K562 (cell line): Measurements from ENCODE around the gene SLC7A1. TPM values are rescaled to one million over a fixed set of nuclear protein-coding genes. Genes with fewer than 3 reads are reported as not detected.

Source experiments
- ATAC-seq: fragments of 200-7000 bp; cut with Tn5 transposase; 3 replicates; pipeline ENCODE4 v1.9.1; 2020; ENCODE audit warnings: moderate library complexity
- BruUV-seq: library from RNA; stranded (reverse); fragments of 400-500 nt; replicated peaks from 2 replicates; lab custom pipeline; 2021; lab: Mats Ljungman, UMichigan
- CTCF ChIA-PET: fragments of 300-600 bp; formaldehyde crosslinking; extraction: SDS; loops from one replicate; lab custom pipeline; 2021; ENCODE audit warnings: low intra/inter-chr PET ratio; lab: Yijun Ruan, JAX
- POLR2A ChIA-PET: fragments of 300-600, 350-650 bp; sonication (Branson Sonifier 250); formaldehyde crosslinking; extraction: SDS; loops from one replicate; lab custom pipeline; 2021; ENCODE audit warnings: antibody characterized with exemption, inconsistent platforms; lab: Yijun Ruan, JAX
- DNase-seq, 4 experiments: peaks; one replicate each; pipeline versions ENCODE4 v3.0.0 to v3.0.0-alpha.2; 2011 to 2018; ENCODE audit warnings: low spot score in 3 of 4, mixed read lengths in 3 of 4; ENCODE audit errors: extremely low read depth in 1 of 4
- FAIRE-seq: peaks from 2 replicates; lab custom pipeline; 2011; peaks lifted over from hg19 to GRCh38; lab: Jason Lieb, UNC
- H2AFZ ChIP-seq: 2 replicates; pipeline ENCODE4 v1.6.0; 2011; ENCODE audit warnings: low read depth, low read length, control low read depth, inconsistent platforms
- H3K27ac ChIP-seq: fragments of 200-600 bp; 3 replicates; pipeline ENCODE4 v1.8.0; 2011; ENCODE audit warnings: low read depth, mild to moderate bottlenecking, control low read depth, inconsistent platforms, low read length, moderate library complexity, mixed read lengths; ENCODE audit errors: extremely low read depth
- H3K27me3 ChIP-seq, 2 experiments: fragments of 300-600 bp in 1 of 2; 2 replicates in 1 of 2; 3 replicates in 1 of 2; pipeline versions ENCODE4 v1.6.0 to v1.8.0; 2011; ENCODE audit warnings: inconsistent platforms in 2 of 2, low read length in 2 of 2, mild to moderate bottlenecking in 1 of 2, mixed read lengths in 1 of 2, moderate library complexity in 1 of 2; ENCODE audit not compliant: control insufficient read depth in 2 of 2, insufficient read depth in 2 of 2
- H3K36me3 ChIP-seq: fragments of 300-600 bp; 3 replicates; pipeline ENCODE4 v1.8.0; 2011; ENCODE audit warnings: mild to moderate bottlenecking, low read length, inconsistent platforms; ENCODE audit not compliant: control insufficient read depth, insufficient read depth
- H3K4me1 ChIP-seq, 2 experiments: fragments of 200-600 bp in 1 of 2; replicated peaks in 1 of 2; 2 replicates in 1 of 2; 3 replicates in 1 of 2; pipeline versions ENCODE4 v1.5.1 to v1.8.0; 2011; ENCODE audit warnings: inconsistent platforms in 2 of 2, low read length in 2 of 2, mild to moderate bottlenecking in 1 of 2, mixed read lengths in 1 of 2, moderate library complexity in 1 of 2; ENCODE audit not compliant: control insufficient read depth in 2 of 2, insufficient read depth in 2 of 2
- H3K4me2 ChIP-seq: 2 replicates; pipeline ENCODE4 v1.6.1; 2011; ENCODE audit warnings: low read length, control low read depth, inconsistent platforms, mixed read lengths; ENCODE audit not compliant: insufficient read depth
- H3K4me3 ChIP-seq: fragments of 200-600 bp; sonication (generic), shearing (Covaris generic); 2 replicates; pipeline ENCODE4 v1.5.1; 2016; ENCODE audit warnings: control low read depth, inconsistent platforms
- H3K79me2 ChIP-seq: fragments of 200-600 bp; 3 replicates; pipeline ENCODE4 v1.8.0; 2011; ENCODE audit warnings: low read length, inconsistent platforms; ENCODE audit not compliant: control insufficient read depth, insufficient read depth
- H3K9ac ChIP-seq, 2 experiments: 2 replicates each; pipeline versions ENCODE4 v1.6.0 to v1.6.1; 2011; ENCODE audit warnings: low read depth in 2 of 2, low read length in 2 of 2, control low read depth in 1 of 2, inconsistent platforms in 1 of 2, mild to moderate bottlenecking in 1 of 2, mixed read lengths in 1 of 2; ENCODE audit not compliant: insufficient read depth in 1 of 2
- H3K9me1 ChIP-seq: one replicate; pipeline ENCODE4 v1.6.0; 2011; ENCODE audit warnings: inconsistent platforms, mild to moderate bottlenecking, low read length, moderate library complexity; ENCODE audit not compliant: control insufficient read depth, insufficient read depth
- H3K9me3 ChIP-seq: replicated peaks from 2 replicates; pipeline ENCODE4 v1.5.1; 2011; ENCODE audit warnings: low read depth, low read length, inconsistent platforms; ENCODE audit not compliant: control insufficient read depth, insufficient read depth
- H4K20me1 ChIP-seq: replicated peaks from 2 replicates; pipeline ENCODE4 v1.6.1; 2011; ENCODE audit warnings: low read length, inconsistent platforms, mixed read lengths; ENCODE audit not compliant: control insufficient read depth, insufficient read depth
- NR2C2 ChIP-seq, 2 experiments: fragments of 200-800 bp in 1 of 2; sonication (Bioruptor generic) in 1 of 2; sonication (generic) in 1 of 2; formaldehyde crosslinking in 1 of 2; IDR thresholded peaks; 2 replicates each; pipeline versions ENCODE4 v1.6.1 to v1.8.0; 2016 to 2022; ENCODE audit warnings: mild to moderate bottlenecking in 1 of 2, missing compliant biosample characterization in 1 of 2, missing genetic modification characterization in 1 of 2, missing genetic modification reagents in 1 of 2
- NRF1 ChIP-seq, 2 experiments: fragments of 450-650 bp; IDR thresholded peaks in 1 of 2; conservative IDR thresholded peaks in 1 of 2; 2 replicates each; pipeline ENCODE4 v1.6.1; 2014; ENCODE audit warnings: mild to moderate bottlenecking in 2 of 2
- PML ChIP-seq: IDR thresholded peaks from 2 replicates; pipeline ENCODE4 v1.6.1; 2012; ENCODE audit warnings: low read length, inconsistent platforms
- ZNF217 ChIP-seq: sonication (generic); formaldehyde crosslinking; IDR thresholded peaks from 2 replicates; pipeline ENCODE4 v1.8.0; 2022; ENCODE audit warnings: mild to moderate bottlenecking, missing genetic modification reagents
- ZNF316 ChIP-seq: fragments of 450-650 bp; IDR thresholded peaks from 2 replicates; pipeline ENCODE4 v1.6.1; 2016
- WGBS: fragments of 100-300 bp; shearing (Covaris generic); methylation state at CpG from one replicate; pipeline ENCODE4 v1.1.6; 2016; ENCODE audit warnings: low coverage, mixed read lengths; ENCODE audit not compliant: insufficient coverage; ENCODE audit errors: missing lambda C conversion rate; 5-methylcytosine and 5-hydroxymethylcytosine counted together
- in situ Hi-C: fragments of 300-500 bp; cut with MboI; formaldehyde crosslinking; loops from 4 replicates; pipeline ENCODE4 v1.15.0; 2018; ENCODE audit warnings: inconsistent platforms, mixed read lengths
- intact Hi-C: fragments of 100-400 bp; cut with micrococcal nuclease; formaldehyde crosslinking; loops from 2 replicates; pipeline ENCODE4 v1.14.2; 2022
- polyA plus RNA-seq, 8 experiments: library from polyadenylated mRNA; depleted of rRNA in 4 of 8; stranded (reverse) in 5 of 8; unstranded in 3 of 8; fragments of >200 nt; fragmentation: Nextera tagmentation in 2 of 8; fragmentation: Illumina TruSeq in 1 of 8; extraction: Ambion mirVana in 2 of 8; extraction: Trizol in 1 of 8; gene quantifications; 2 replicates each; pipeline versions ENCODE4 v1.2.1 to v1.2.3, GENCODE V29; 2011 to 2014; ENCODE audit warnings: inconsistent platforms in 1 of 8, missing spikeins in 1 of 8
- total RNA-seq, 7 experiments: library from RNA; depleted of rRNA in 6 of 7; stranded (reverse); fragments of >200 nt in 6 of 7; fragmentation: Illumina TruSeq in 2 of 7; extraction: Trizol in 2 of 7; gene quantifications; 2 replicates each; pipeline versions ENCODE4 v1.2.1 to v1.2.3, GENCODE V29; 2011 to 2021; ENCODE audit warnings: low replicate concordance in 1 of 7

The SLC7A1 gene
- total and polyA plus RNA-seq, 9 of the 15 experiments (the other 6 are each of a cell fraction or from before 2014, with no cell fraction given): 3.3 to 69.7 (median 10.8) TPM

DNA sequence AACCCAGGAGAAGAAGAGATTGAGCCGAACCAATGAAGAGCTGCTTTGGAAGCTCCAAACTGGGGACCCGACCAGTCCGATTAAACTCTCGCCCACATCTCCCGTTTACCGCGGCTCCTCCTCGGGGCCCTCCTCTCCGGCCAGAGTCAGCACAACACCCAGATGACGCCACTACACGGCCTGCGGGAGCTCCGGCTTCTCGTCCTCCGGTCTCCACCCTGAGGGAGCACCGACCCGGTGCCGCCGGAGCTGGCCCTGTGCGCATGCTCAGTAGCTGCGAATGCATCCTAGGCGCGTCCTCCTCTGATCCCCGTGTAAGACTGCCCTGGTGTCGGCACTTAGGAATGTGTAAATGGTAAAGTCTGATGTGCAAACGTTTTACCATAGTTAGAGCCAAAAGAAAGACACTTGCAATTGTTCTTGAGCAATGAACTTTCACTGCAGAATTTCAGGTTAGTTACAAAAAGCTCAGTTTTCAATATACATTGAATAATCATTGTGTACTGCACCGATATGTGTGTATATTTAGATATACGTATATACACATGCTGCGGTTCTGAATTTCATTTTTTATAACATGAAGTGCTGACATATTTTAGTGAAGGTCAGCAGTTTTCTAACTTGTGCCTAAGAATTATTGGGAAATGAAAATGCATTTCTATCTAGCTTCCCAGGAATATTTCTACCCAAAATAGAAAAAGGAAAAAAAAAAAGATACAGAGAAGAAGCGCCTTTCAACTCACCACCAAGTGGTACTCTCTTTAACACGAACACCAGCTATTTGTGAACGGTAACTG is 92.2 kb downstream of the SLC7A1 start:
- Histone ChIP-seq H3K9me3 (no peaks in the 10 kb centered on the region), H2AFZ (no peak overlapping the region), H3K36me3 (no peaks in the 10 kb centered on the region), H3K4me3 (no peak overlapping the region), H3K9ac (no peak overlapping the region), H3K4me1 (peaks cover 0 to 4% of the 10 kb centered on the region in 2 experiments; a peak in 1 of 5 replicates), H4K20me1 (peaks cover 6% of the 10 kb centered on the region), H3K9me1 (no peaks in the 10 kb centered on the region), H3K79me2 (no peaks in the 10 kb centered on the region), H3K4me2 (no peak overlapping the region), H3K27me3 (peaks cover 2 to 53% of the 10 kb centered on the region in 2 experiments; a peak in 3 of 5 replicates), H3K27ac (no peak overlapping the region)
- no TSS peak for BruUV-seq
- TF ChIP-seq ZNF316 (peak; percentile 13; the same call in 1 of the 2 replicates), PML (no peak), ZNF217 (no peak), NR2C2 (CRISPR knock-in tag; IDR thresholded peaks at IDR 0.05) (no peak), NR2C2 (tag; IDR thresholded peaks at IDR 0.05) (no peak), NRF1 (conservative IDR thresholded peaks at IDR 0.05 in 1 of 2, IDR thresholded peaks at IDR 0.05 in 1 of 2) (peak; percentile 65 to 72)
- ATAC-seq: peak; percentile 25; the same call in 1 of the 3 replicates
- ChIA-PET CTCF (no interaction called here), POLR2A (interaction anchor here (0.6 to 0.7 kb wide), 2 partner anchors 227 to 248 kb away, joined by 3 read pairs; no protein-coding TSS in a partner anchor)
- 26% methylated on average over 17 of the region's 32 CpGs for WGBS
- intact Hi-C loops (no loop called here), in situ Hi-C loops (no loop called here)
- no peak for FAIRE-seq
- peak; percentile 9 to 41 (median 20) for DNase-seq
